HuH-7 (cell line): ENCODE data around the gene SH3GLB2.

ENCODE experiments used
- DNase-seq: peaks from one replicate; pipeline ENCODE4 v3.0.0; 2011; ENCODE audit warnings: low spot score

SH3GLB2 gene

DNA sequence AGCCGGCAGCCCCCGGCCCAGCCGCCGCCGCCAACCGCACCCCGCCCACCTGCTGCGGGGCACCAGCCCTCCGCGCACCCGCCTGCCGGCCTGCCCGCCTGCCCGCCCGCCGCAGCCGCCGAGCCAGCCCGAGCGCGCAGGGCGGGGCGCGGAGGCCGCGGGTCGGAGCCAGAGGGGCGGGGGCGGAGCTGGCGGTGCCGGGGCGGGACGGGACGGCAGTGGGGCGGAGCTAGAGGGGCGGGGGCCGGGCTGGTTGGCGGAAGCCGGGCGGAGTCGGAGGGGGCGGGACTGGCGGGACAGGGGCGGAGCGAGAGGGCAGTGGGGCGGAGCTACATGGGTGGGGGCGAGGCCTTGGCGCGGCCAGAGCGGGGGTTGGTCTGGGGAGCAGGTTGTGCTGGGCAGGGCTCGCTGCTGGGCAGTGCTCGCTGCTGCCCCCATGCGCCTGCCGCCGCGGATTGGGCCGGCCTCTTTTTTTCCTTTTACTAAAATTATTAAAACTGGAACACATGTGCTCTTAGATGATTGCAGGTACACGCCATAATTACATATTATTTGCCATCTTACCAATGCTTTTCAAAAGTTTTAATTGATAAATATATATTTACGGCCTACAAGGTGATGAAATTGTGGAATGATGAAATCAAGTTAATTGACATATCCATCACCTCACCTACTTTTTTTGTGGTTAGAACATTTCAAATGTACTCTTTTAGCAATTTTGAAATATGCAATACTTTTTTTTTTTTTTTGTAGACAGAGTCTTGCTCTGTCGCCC lies at the start of gene SH3GLB2:
SH3GLB2 (minus strand) TSS at position 140 of the 775 bp plus-strand sequence. CDS start 177 bp downstream, outside the sequence.
- DNase-seq = peak; percentile 96

DNA sequence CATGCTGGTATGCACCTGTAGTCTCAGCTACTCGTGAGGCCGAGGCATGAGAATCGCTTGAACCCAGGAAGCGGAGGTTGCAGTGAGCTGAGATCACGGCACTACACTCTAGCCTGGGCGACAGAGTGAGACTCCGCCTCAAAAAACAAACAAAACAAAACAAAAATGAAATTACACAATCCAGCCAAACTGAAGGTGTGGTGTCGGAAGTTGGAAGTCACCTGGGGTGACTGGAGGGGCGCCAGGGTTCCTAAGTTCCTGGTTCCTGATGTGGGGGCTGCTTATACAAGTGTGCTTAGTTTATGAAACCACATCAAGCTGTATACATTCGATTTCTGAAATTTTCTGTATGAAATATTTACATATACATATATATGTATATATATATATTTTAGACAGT lies 49.1 kb upstream of the SH3GLB2 start:
- no peak for DNase-seq

DNA sequence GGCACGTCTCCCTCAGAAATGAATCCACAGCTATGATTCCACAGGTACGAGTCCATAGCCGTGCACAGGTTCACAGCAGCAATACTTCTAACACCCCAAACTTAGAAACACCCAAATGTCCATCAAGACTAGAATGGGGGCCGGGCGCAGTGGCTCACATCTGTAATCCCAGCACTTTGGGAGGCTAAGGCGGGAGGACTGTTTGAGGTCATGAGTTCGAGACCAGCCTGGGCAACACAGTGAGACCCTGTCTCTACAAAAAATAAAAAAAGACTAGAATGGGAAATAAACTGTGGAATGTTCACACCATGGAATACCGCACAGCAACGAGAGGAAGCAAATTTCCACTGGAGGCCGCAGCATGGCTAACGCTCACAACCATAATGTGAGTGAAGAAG lies 48.5 kb upstream of the SH3GLB2 start:
- no peak for DNase-seq

- DNase-seq = no peak
These were observed 48.0 kb upstream of the SH3GLB2 start for GRCh38 chr9:129075996-129076639.

- DNase-seq = no peak
These were observed 46.0 kb upstream of the SH3GLB2 start for GRCh38 chr9:129074106-129074505.

GRCh38 chr9:129073404-129073803 lies 45.3 kb upstream of the SH3GLB2 start:
- no peak for DNase-seq

DNA sequence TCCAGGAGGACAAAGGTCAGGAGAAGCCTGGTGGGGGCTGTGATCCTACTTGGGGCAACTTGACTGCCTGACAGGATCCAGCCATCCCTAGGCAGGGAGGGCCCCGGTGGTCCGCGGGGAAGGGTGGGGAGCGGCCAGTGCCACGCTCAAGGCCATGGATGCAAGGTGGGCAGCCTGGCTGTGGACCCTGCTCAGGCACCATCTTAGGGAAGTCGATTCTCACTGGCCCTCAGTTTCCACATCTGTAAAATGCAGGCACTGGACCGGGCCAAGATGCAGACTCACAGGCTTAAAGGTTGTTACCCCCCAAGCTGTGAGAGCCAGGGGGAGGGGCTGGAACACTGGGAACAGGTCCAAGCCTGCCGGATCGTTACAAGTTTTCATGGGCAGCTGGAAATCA lies 44.0 kb upstream of the SH3GLB2 start:
- DNase-seq = no peak

- no peak for DNase-seq
These were observed 43.5 kb upstream of the SH3GLB2 start for GRCh38 chr9:129071526-129072126.

GRCh38 chr9:129070696-129071525 lies 42.8 kb upstream of the SH3GLB2 start:
- DNase-seq = no peak

GRCh38 chr9:129069862-129070641 lies 41.9 kb upstream of the SH3GLB2 start:
- no peak for DNase-seq

- no peak for DNase-seq
These were observed 41.1 kb upstream of the SH3GLB2 start for GRCh38 chr9:129068990-129069861.

DNA sequence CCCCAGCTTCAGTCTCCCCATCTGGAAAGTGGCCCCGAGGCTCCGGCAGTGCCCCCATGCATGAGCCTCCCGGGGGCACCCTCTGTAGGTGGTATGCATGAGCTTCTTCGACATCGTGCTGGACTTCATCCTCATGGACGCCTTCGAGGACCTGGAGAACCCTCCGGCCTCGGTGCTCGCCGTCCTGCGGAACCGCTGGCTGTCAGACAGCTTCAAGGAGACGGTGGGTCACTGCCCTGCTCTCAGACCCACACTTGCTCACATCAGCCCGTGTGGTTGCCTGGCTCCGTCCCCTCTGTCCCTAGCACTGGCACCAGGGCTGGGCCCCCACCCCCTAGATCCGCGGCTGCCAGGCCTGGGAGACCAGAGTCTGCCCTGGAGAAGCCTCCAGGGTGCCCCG lies 40.0 kb upstream of the SH3GLB2 start:
- no peak for DNase-seq

- DNase-seq = no peak
These were observed 36.4 kb upstream of the SH3GLB2 start for GRCh38 chr9:129064499-129064908.

DNA sequence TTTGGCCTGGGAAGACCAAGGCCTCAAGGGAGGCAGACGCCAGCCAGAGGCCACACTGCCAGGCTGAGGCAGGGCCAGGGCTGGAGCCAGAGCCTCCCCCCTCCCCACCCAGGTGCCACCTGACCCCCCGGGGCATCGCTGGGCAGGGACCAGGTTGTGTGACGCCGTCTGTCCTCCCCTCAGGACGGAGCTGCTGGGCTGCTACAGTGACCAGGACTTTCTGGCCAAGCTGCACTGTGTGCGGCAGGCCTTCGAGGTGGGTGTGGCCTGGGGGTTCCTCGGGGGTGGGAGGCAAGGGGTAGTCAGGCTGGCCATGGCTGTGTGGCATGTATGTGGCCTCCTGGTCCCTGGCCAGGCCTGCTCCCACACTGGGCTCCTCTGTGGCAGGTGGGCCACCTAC lies 34.9 kb upstream of the SH3GLB2 start:
- no peak for DNase-seq

DNA sequence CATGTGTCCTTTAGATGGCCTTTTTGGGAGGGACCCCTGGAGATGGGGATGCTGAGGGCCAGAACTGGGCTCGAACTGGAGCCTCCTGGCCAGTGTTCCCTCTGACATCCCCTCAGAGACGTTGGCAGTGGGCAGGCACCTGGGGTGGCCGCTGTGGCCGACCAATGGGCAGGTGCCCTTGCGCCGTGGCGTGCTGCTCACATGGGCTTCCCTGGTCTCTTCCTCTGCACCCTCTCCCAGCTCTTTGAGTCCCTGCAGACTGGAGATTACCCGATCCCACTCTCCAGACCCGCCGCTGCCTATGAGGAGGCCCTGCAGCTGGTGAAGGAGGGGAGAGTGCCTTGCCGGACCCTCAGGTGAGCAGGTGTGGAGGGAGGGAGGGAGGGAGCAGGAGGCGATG lies 32.9 kb upstream of the SH3GLB2 start:
- DNase-seq = no peak

DNA sequence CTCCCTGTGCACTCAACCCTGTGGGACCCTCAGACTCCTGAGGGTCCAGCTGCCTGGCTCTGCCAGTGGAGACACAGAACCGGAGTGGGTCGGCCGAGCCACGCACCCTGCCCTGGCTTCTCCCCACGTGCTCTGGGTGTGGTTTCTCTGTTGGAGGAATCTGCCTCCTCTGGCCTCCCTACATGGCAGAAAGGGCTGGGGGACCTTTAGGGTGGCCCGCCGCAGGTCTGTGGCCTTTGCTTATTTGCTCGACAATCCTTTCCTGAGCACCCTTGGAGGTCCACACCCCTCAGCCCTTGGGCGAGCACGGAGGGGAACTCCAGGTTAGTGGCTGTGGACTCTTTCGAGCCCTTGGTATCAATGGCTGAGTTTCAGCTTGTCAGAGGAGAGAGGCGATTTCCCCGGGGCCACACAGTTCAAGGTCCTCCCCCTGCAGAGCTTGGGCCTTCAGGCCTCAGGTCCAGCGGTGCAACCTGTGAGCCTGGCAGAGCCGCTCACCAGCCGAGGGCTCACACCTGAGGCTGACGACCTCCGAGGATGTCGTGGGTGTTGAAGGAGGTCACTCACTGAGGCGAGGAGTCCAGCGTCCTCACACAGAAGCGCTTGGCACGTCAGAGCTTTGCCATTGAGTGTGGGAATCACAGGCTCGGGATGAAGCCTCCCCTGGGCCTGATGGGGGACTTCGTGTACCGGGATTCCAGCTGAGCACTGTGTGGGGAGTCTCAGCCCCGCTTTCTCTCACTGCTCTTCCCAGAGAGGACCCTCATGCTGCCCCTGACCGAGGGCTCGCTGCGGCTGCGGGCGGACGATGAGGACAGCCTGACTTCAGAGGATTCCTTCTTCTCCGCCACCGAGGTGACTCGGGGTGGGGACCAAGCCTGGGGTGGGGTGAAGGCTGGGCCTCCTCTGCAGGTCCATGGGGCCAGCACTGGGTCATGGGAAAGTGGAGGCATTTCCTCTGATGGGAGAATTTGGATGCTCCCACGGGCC lies 32.0 kb upstream of the SH3GLB2 start:
- DNase-seq = no peak

- DNase-seq = no peak
These were observed 31.0 kb upstream of the SH3GLB2 start for GRCh38 chr9:129058965-129059795.

- DNase-seq = no peak
These were observed 26.2 kb upstream of the SH3GLB2 start for GRCh38 chr9:129054163-129054851.
